Measurements from ENCODE around the gene SLC25A33.
"Not testable (repeated sequence)": the region's sequence is repeated elsewhere in the genome, so short reads cannot be mapped to it uniquely, and the experiment has no call there.

SLC25A33 gene

GRCh38 chr1:9569267-9569666 is 30.0 kb downstream of the SLC25A33 start:
- DNase-seq (ENCODE audit: low read depth) = no peak
- H3K4me3 ChIP-seq (ENCODE audit: low read depth, low read length) = no peak overlapping the region
- TF ChIP-seq, protein P1, sequence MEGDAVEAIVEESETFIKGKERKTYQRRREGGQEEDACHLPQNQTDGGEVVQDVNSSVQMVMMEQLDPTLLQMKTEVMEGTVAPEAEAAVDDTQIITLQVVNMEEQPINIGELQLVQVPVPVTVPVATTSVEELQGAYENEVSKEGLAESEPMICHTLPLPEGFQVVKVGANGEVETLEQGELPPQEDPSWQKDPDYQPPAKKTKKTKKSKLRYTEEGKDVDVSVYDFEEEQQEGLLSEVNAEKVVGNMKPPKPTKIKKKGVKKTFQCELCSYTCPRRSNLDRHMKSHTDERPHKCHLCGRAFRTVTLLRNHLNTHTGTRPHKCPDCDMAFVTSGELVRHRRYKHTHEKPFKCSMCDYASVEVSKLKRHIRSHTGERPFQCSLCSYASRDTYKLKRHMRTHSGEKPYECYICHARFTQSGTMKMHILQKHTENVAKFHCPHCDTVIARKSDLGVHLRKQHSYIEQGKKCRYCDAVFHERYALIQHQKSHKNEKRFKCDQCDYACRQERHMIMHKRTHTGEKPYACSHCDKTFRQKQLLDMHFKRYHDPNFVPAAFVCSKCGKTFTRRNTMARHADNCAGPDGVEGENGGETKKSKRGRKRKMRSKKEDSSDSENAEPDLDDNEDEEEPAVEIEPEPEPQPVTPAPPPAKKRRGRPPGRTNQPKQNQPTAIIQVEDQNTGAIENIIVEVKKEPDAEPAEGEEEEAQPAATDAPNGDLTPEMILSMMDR (IDR thresholded peaks at IDR 0.05; ENCODE audit: insufficient read depth, low read depth, low read length, missing control alignments) = no peak

DNA sequence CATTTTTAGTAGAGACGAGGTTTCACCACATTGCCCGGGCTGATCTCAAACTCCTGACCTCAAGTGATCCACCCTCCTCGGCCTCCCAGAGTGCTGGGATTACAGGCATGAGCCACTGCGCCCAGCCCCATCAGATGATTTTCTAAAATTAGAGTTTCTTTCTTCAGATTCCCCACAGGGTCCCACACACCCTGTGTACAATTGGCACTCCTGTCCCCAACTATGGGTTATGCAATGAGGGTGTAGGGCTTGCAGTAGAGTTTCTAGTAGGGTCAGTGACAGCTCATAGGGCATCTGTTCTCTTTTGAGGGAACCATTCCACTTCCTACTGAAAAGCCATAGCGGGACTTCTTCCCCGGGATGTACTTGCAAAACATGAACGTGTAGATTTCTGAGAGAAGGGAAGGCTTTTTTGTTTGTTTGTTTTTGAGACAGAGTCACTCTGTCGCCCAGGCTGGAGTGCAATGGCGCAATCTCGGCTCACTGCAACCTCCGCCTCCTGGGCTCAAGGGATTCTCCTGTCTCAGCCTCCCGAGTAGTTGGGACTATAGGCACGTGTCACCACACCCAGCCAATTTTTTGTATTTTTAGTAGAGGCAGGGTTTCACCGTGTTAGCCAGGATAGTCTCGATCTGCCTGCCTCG is 31.7 kb downstream of the SLC25A33 start:
- not testable (repeated sequence) for DNase-seq (ENCODE audit: low read depth); H3K4me3 ChIP-seq (ENCODE audit: low read depth, low read length)

DNA sequence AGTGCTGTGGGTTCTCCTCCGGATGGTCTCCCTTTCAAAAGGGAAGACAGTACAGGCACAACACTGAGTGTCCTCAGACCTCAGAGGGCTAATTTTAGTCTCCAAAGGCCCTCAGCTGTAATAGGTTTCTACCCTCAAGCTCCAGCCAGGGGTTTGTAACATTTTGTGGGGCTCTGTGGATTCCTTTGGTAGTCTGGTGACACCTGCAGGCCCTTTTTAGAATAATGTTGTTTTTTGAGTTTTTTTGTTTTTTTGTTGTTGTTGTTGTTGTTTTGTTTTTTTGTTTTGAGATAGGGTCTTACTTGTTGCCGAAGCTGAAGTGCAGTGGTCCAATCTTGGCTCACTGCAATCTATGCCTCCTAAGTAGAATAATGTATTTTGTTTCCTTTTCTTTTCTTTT is 34.5 kb downstream of the SLC25A33 start:
- no peak overlapping the region for H3K4me3 ChIP-seq (ENCODE audit: low read depth, low read length)
- TF ChIP-seq, protein P1 (IDR thresholded peaks at IDR 0.05; ENCODE audit: insufficient read depth, low read depth, low read length, missing control alignments) = peak; percentile 40
- peak; percentile 65 for DNase-seq (ENCODE audit: low read depth)

DNA sequence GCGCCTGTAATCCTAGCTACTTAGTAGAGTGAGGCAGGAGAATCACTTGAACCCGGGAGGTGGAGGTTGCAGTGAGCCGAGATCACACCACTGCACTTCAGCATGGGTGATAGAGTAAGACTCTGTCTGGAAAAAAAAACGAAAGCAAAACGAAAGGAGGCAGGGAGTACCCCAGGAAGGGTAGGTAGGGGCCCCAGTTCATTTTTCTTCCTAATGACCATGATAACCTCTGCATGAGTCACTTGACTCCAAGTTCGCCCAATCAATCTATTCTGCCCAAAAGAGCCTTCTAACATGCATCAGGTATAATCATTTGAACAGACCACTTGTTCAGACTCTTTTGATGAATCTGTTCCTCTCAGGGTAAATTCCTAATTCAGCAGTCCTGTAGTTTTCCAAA is 36.2 kb downstream of the SLC25A33 start:
- no peak for DNase-seq (ENCODE audit: low read depth)
- TF ChIP-seq, protein P1 (IDR thresholded peaks at IDR 0.05; ENCODE audit: insufficient read depth, low read depth, low read length, missing control alignments) = no peak
- H3K4me3 ChIP-seq (ENCODE audit: low read depth, low read length) = no peak overlapping the region

- H3K4me3 ChIP-seq (ENCODE audit: low read depth, low read length) = no peak overlapping the region
- TF ChIP-seq, protein P1 (IDR thresholded peaks at IDR 0.05; ENCODE audit: insufficient read depth, low read depth, low read length, missing control alignments) = no peak
- DNase-seq (ENCODE audit: low read depth) = no peak
Observed at GRCh38 chr1:9576903-9577302, 37.6 kb downstream of the SLC25A33 start.

DNA sequence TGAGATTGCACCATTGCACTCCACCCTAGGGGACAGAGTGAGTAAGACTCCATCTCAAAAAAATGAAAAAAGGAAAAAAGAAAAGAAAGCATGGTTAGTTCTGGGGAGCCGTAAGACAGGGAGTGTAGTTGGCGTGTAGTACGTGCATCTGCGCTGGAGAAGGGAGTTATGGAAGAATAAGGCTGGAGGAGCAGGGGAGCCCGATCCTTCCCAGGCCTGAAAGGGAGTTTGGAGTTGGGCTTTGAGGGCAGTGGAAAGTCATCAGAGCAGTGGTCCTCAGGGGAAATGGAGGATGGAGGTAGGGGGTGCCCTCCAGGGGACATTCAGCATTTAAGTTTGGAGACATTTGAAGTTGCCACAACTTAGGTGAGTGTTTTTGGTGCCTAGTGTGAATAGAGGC is 38.2 kb downstream of the SLC25A33 start:
- TF ChIP-seq, protein P1 (IDR thresholded peaks at IDR 0.05; ENCODE audit: insufficient read depth, low read depth, low read length, missing control alignments) = no peak
- DNase-seq (ENCODE audit: low read depth) = no peak
- no peak overlapping the region for H3K4me3 ChIP-seq (ENCODE audit: low read depth, low read length)

DNA sequence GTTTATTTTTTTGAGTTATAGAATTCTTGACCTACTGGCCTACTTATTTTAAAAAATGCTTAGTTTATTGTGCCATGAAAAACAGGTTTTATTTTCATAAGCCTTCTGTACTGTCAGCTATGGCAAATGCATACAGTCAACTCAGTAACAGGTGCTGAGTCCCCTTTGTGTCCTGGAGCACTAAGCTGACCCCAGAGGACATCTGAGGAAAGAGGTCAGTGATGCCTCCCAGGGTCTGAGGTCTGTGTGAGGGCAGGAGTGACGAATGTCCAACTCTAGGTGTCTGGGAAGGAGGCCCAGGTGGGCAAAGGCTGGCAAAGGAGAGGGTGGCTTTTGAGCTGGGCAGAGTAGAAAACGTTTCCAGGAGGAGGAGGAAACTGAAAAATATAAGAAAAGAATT is 41.7 kb downstream of the SLC25A33 start:
- H3K4me3 ChIP-seq (ENCODE audit: low read depth, low read length) = no peak overlapping the region
- no peak for DNase-seq (ENCODE audit: low read depth)
- TF ChIP-seq, protein P1 (IDR thresholded peaks at IDR 0.05; ENCODE audit: insufficient read depth, low read depth, low read length, missing control alignments) = no peak
